ENCODE measurements around the gene TRIM59.

TRIM59 gene

DNA sequence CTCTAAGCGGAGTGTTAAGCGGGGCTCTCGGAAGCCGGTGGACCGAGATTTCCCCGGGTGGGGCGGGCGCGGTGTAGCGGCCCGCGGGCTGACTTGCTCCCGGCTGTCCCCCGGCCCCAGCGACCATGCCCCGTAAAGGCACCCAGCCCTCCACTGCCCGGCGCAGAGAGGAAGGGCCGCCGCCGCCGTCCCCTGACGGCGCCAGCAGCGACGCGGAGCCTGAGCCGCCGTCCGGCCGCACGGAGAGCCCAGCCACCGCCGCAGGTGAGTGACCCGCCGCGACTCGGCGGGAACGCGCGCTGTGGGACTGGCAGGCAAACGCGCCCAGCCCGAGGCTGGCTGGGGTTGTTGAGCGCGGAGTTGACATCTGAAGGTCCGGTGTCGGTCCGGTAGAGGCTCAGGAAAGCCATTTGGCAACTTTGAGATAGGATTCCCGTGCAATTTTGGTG, 48.9 kb downstream of the TRIM59 start:
- Histone ChIP-seq H3K4me2 (ENCODE audit: low read length, poor library complexity, severe bottlenecking) (peak overlapping the region; percentile 68), H2BK120ac (ENCODE audit: low read depth, low read length) (peak overlapping the region; percentile 97), H3K36me3 (ENCODE audit: control insufficient read depth in 1 of 2, insufficient read depth in 2 of 2, low read depth in 1 of 2, low read length in 2 of 2) (peaks cover 0 to 3% of the 10 kb centered on the region in 2 experiments), H3K4me1 (ENCODE audit: control insufficient read depth, insufficient read depth, low read depth, low read length) (peaks cover 1% of the 10 kb centered on the region), H3K9ac (ENCODE audit: low read length) (peak overlapping the region; percentile 96), H3K23ac (ENCODE audit: low read length in 2 of 2) (peak overlapping the region; percentile 90 to 96), H4K91ac (ENCODE audit: low read length) (peak overlapping the region; percentile 96), H2BK15ac (ENCODE audit: low read depth, poor library complexity, severe bottlenecking) (peak overlapping the region; percentile 83), H3K4ac (ENCODE audit: low read depth in 1 of 2, low read length in 2 of 2) (peak overlapping the region; percentile 87 to 97), H3K4me3 (ENCODE audit: insufficient read depth in 1 of 2, low read depth in 1 of 2, low read length in 2 of 2) (peak overlapping the region; percentile 91 to 95), H3K9me3 (ENCODE audit: control insufficient read depth, low read length) (no peaks in the 10 kb centered on the region), H3K18ac (ENCODE audit: low read depth in 1 of 2, low read length in 2 of 2) (peak overlapping the region; percentile 40 to 95), H2BK5ac (ENCODE audit: low read depth, low read length, poor library complexity, severe bottlenecking) (peak overlapping the region; percentile 82), H2BK12ac (ENCODE audit: low read length in 2 of 2) (peak overlapping the region; percentile 83 to 89), H3K27me3 (ENCODE audit: control insufficient read depth in 1 of 2, insufficient read depth in 1 of 2, low read length in 2 of 2) (no peaks in the 10 kb centered on the region), H2AK5ac (ENCODE audit: low read length, severe bottlenecking) (peak overlapping the region; percentile 54), H3K14ac (ENCODE audit: low read length in 2 of 2) (peak overlapping the region; percentile 95 to 100), H4K8ac (ENCODE audit: low read length) (peak overlapping the region; percentile 95), H3K27ac (ENCODE audit: low read length, poor library complexity, severe bottlenecking) (peak overlapping the region; percentile 75), H2AFZ (ENCODE audit: low read depth, low read length) (no peak overlapping the region), H3K79me1 (replicated peaks; ENCODE audit: low read length, poor library complexity, severe bottlenecking) (peaks cover 3% of the 10 kb centered on the region)
- under 1% methylated on average over 46 of the region's 51 CpGs for WGBS
- DNase-seq: no peak

DNA sequence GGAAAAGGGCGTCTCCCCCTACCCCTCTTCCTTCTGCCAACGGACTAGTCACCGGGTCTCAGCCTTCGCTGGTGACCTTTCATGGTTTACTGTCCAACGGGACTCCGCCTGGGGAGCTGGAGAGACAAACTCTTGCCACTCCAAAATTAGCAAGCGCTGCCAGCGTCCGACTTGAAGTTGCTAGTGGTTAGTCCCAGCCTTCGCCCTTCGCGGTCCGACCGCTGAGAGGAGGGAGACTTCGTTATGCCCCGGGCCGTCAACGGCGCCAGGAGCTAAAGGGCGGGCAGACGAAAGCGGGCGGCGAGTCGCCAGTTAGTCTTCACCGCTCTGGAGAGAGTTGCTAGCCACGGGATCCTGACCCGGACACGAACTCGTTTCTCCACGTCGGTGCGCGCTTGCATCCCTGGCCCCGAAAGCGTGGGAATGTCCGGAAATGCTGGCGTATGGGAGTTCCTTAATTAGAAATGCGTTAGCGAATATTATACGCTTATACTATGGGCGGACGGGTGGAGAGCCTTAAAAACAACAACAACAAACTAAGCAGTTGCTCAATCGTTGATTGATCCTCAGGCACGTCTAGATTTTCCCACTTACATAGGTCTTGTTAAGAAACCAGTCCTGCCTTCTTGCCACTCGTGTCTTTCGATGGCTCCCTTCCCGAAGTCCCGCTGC, 49.4 kb downstream of the TRIM59 start:
- Histone ChIP-seq H3K27ac (ENCODE audit: low read length, poor library complexity, severe bottlenecking) (peak overlapping the region; percentile 75), H2AFZ (ENCODE audit: low read depth, low read length) (no peak overlapping the region), H3K18ac (ENCODE audit: low read depth in 1 of 2, low read length in 2 of 2) (peak overlapping the region; percentile 40 to 95), H2BK12ac (ENCODE audit: low read length in 2 of 2) (peak overlapping the region; percentile 63 to 94), H3K9me3 (ENCODE audit: control insufficient read depth, low read length) (no peaks in the 10 kb centered on the region), H3K4ac (ENCODE audit: low read depth in 1 of 2, low read length in 2 of 2) (peak overlapping the region; percentile 87 to 97), H3K36me3 (ENCODE audit: control insufficient read depth in 1 of 2, insufficient read depth in 2 of 2, low read depth in 1 of 2, low read length in 2 of 2) (peaks cover 0 to 3% of the 10 kb centered on the region in 2 experiments), H3K4me3 (ENCODE audit: insufficient read depth in 1 of 2, low read depth in 1 of 2, low read length in 2 of 2) (peak overlapping the region; percentile 91 to 95), H3K14ac (ENCODE audit: low read length in 2 of 2) (peak overlapping the region; percentile 98 to 100), H2BK5ac (ENCODE audit: low read depth, low read length, poor library complexity, severe bottlenecking) (peak overlapping the region; percentile 92), H4K91ac (ENCODE audit: low read length) (peak overlapping the region; percentile 96), H3K4me2 (ENCODE audit: low read length, poor library complexity, severe bottlenecking) (peak overlapping the region; percentile 68), H3K79me1 (replicated peaks; ENCODE audit: low read length, poor library complexity, severe bottlenecking) (peaks cover 3% of the 10 kb centered on the region), H2BK15ac (ENCODE audit: low read depth, poor library complexity, severe bottlenecking) (peak overlapping the region; percentile 83), H3K27me3 (ENCODE audit: control insufficient read depth in 1 of 2, insufficient read depth in 1 of 2, low read length in 2 of 2) (no peaks in the 10 kb centered on the region), H4K8ac (ENCODE audit: low read length) (peak overlapping the region; percentile 84), H2AK5ac (ENCODE audit: low read length, severe bottlenecking) (no peak overlapping the region), H2BK120ac (ENCODE audit: low read depth, low read length) (peak overlapping the region; percentile 97), H3K9ac (ENCODE audit: low read length) (peak overlapping the region; percentile 96), H3K4me1 (ENCODE audit: control insufficient read depth, insufficient read depth, low read depth, low read length) (peaks cover 1% of the 10 kb centered on the region), H3K23ac (ENCODE audit: low read length in 2 of 2) (peak overlapping the region; percentile 79 to 96)
- peak; percentile 70 for DNase-seq
- WGBS: 0% methylated on average over 45 of the region's 49 CpGs

DNA sequence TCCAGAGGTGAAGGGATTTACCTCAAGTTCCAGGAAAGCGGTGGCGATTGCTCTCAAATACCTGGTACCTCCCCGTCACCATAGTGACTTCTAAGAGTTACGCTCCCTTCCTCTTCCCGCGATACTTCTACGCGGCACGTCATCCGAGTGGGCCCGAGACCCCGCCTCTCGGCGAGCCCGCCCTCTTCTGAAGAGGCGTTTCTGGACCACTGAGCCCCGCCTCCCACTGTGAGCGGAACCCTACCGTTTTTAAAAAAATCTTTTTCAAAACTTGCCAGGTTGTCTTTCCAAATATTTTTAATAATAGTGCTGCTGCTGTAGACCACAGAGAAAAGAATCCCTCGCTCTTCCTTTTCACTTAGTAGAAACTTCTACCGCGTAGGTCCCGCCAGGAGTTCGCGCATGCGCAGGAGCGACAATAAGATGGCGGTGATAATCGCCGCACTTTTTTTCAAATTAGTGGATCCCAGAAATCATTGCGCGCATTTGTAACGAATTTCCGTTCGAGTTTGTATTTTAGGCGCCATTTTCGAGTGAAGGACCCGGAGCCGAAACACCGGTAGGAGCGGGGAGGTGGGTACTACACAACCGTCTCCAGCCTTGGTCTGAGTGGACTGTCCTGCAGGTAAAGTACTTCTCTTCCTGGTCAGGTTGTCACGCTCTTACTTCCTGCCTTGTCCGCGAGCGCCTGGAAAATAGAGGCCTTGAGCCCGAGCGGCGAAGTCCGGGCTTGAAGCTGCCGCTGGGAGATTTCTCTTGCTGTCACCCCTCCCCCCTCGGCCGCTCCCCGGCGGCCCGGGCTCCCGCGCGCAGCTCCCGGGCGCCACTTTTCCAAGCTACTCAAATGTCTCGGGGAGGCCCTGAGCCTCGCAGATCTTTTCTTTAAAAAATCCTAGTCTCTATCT, 50.2 kb downstream of the TRIM59 start, which contains the start of the genes IFT80 and SMC4:
Gene IFT80 (minus strand): TSS at position 101 of the 905 bp plus-strand sequence. CDS start 14,625 bp downstream, outside the sequence.
Gene SMC4 (plus strand): TSS at position 526 of the 905 bp plus-strand sequence. CDS start 1,177 bp downstream, outside the sequence.
- Histone ChIP-seq H3K36me3 (ENCODE audit: control insufficient read depth in 1 of 2, insufficient read depth in 2 of 2, low read depth in 1 of 2, low read length in 2 of 2) (peaks cover 0 to 3% of the 10 kb centered on the region in 2 experiments), H2BK5ac (ENCODE audit: low read depth, low read length, poor library complexity, severe bottlenecking) (peak within 1 kb of the TSS; percentile 92)

More for the DNA sequence above, 50.2 kb downstream of the TRIM59 start, which contains the start of the genes IFT80 and SMC4:
- Histone ChIP-seq H3K79me1 (replicated peaks; ENCODE audit: low read length, poor library complexity, severe bottlenecking) (peaks cover 5% of the 10 kb centered on the region), H2BK15ac (ENCODE audit: low read depth, poor library complexity, severe bottlenecking) (peak within 1 kb of the TSS; percentile 83), H4K8ac (ENCODE audit: low read length) (peak within 1 kb of the TSS; percentile 84), H3K18ac (ENCODE audit: low read depth in 1 of 2, low read length in 2 of 2) (peak within 1 kb of the TSS; percentile 40 to 95), H3K23ac (ENCODE audit: low read length in 2 of 2) (peak within 1 kb of the TSS; percentile 79 to 96), H3K4me2 (ENCODE audit: low read length, poor library complexity, severe bottlenecking) (peak within 1 kb of the TSS; percentile 68), H3K4me3 (ENCODE audit: insufficient read depth in 1 of 2, low read depth in 1 of 2, low read length in 2 of 2) (peak within 1 kb of the TSS; percentile 91 to 95), H3K27me3 (ENCODE audit: control insufficient read depth in 1 of 2, insufficient read depth in 1 of 2, low read length in 2 of 2) (no peaks in the 10 kb centered on the region), H3K4me1 (ENCODE audit: control insufficient read depth, insufficient read depth, low read depth, low read length) (peaks cover 1% of the 10 kb centered on the region), H2AFZ (ENCODE audit: low read depth, low read length) (no peak within 1 kb of the TSS), H3K9me3 (ENCODE audit: control insufficient read depth, low read length) (no peaks in the 10 kb centered on the region), H3K14ac (ENCODE audit: low read length in 2 of 2) (peak within 1 kb of the TSS in 1 of 2 experiments; percentile 98), H2BK120ac (ENCODE audit: low read depth, low read length) (peak within 1 kb of the TSS; percentile 97), H2AK5ac (ENCODE audit: low read length, severe bottlenecking) (no peak within 1 kb of the TSS), H2BK12ac (ENCODE audit: low read length in 2 of 2) (peak within 1 kb of the TSS; percentile 63 to 94), H3K4ac (ENCODE audit: low read depth in 1 of 2, low read length in 2 of 2) (peak within 1 kb of the TSS; percentile 87 to 97), H3K27ac (ENCODE audit: low read length, poor library complexity, severe bottlenecking) (peak within 1 kb of the TSS; percentile 86), H3K9ac (ENCODE audit: low read length) (peak within 1 kb of the TSS; percentile 96), H4K91ac (ENCODE audit: low read length) (peak within 1 kb of the TSS; percentile 96)
- under 1% methylated on average over 63 of the region's 63 CpGs for WGBS
- peak; percentile 97 for DNase-seq
